Upper lobe of left lung (tissue), 6 donors: ENCODE results near the gene PDGFA. TPM values are rescaled to one million over a fixed set of nuclear protein-coding genes. Genes with fewer than 3 reads are reported as not detected.

Source experiments
- ATAC-seq, 2 donors: fragments of 200-7000 bp; cut with Tn5 transposase; one replicate each; pipeline ENCODE4 v1.9.1; 2022; ENCODE audit warnings: mild to moderate bottlenecking in 2 of 2, moderate library complexity in 2 of 2; ENCODE audit not compliant: low FRiP score in 2 of 2
- DNase-seq, 2 donors: peaks; one replicate each; pipeline ENCODE4 v3.0.0-alpha.2; 2019 to 2020
- H3K27ac ChIP-seq, 4 donors: fragments of 200-600 bp; sonication (generic); one replicate each; pipeline ENCODE4 v1.5.1; 2016 to 2019
- H3K27me3 ChIP-seq, 4 donors: fragments of 200-600 bp; sonication (generic); one replicate each; pipeline ENCODE4 v1.5.1; 2017 to 2019
- H3K36me3 ChIP-seq, 4 donors: fragments of 200-600 bp; sonication (generic); one replicate each; pipeline ENCODE4 v1.5.1; 2016 to 2019
- H3K4me1 ChIP-seq, 4 donors: fragments of 200-600 bp; sonication (generic); one replicate each; pipeline ENCODE4 v1.5.1; 2018 to 2019
- H3K4me3 ChIP-seq, 4 donors: fragments of 200-600 bp; sonication (generic); one replicate each; pipeline ENCODE4 v1.5.1; 2017 to 2019; ENCODE audit warnings: mild to moderate bottlenecking in 2 of 4, moderate library complexity in 1 of 4
- H3K9me3 ChIP-seq, 4 donors: fragments of 200-600 bp; sonication (generic); one replicate each; pipeline ENCODE4 v1.5.1; 2018 to 2019
- CTCF ChIP-seq, 6 experiments: fragments of 450-650 bp in 4 of 6; fragments of 200-600 bp in 2 of 6; sonication (generic) in 2 of 6; IDR thresholded peaks; one replicate each; pipeline ENCODE4 v1.5.1; 2016 to 2019; ENCODE audit warnings: antibody characterized with exemption in 6 of 6
- EP300 ChIP-seq, 4 donors: sonication (generic); formaldehyde crosslinking; IDR thresholded peaks; one replicate each; pipeline ENCODE4 v1.5.1; 2017; ENCODE audit warnings: antibody characterized with exemption in 4 of 4, control low read depth in 2 of 4
- POLR2A ChIP-seq, 4 donors: fragments of 450-650 bp; IDR thresholded peaks; one replicate each; pipeline ENCODE4 v1.5.1; 2016 to 2017; ENCODE audit warnings: antibody characterized with exemption in 4 of 4, mild to moderate bottlenecking in 2 of 4
- POLR2AphosphoS5 ChIP-seq, 2 donors: sonication (generic); formaldehyde crosslinking; IDR thresholded peaks; one replicate each; pipeline ENCODE4 v1.5.1; 2017; ENCODE audit warnings: antibody characterized with exemption in 2 of 2
- WGBS, 2 donors: methylation state at CpG; one replicate each; pipeline ENCODE4 v1.1.5; 2017 to 2018; 5-methylcytosine and 5-hydroxymethylcytosine counted together
- total RNA-seq, 6 donors: library from RNA; depleted of rRNA in 4 of 6; stranded (reverse); fragments of >200 nt in 4 of 6; gene quantifications; one replicate each; pipeline versions ENCODE4 v1.1.0 to v1.2.1, GENCODE V29; 2016 to 2021
- donor health status: DM: no; HTN: no; CAD: no; lungs with moderate emphysema.
- donor health status: DM: no; HTN: yes; CAD: no; lungs with severe emphysema.

Gene PDGFA
- total RNA-seq, 6 donors from 2014 or later = 23.0 to 73.3 (median 44.6) TPM

GRCh38 chr7:494259-494687, 25.4 kb downstream of the PDGFA start:
- peaks cover 0 to 20% (median 9%) of the 10 kb centered on the region in 4 donors for H3K36me3 ChIP-seq
- peak in 1 of 2 donors; percentile 80 for DNase-seq
- H3K4me3 ChIP-seq = no peak overlapping the region
- H3K27ac ChIP-seq = no peak overlapping the region
- H3K27me3 ChIP-seq = no peaks in the 10 kb centered on the region
- 83 to 89% methylated on average over 14 to 21 of the region's 31 CpGs for WGBS, 2 donors
- TF ChIP-seq POLR2AphosphoS5 (IDR thresholded peaks at IDR 0.05) = no peak
- no peak for TF ChIP-seq EP300 (IDR thresholded peaks at IDR 0.05)
- TF ChIP-seq POLR2A (IDR thresholded peaks at IDR 0.05) = no peak
- no peak for TF ChIP-seq CTCF (IDR thresholded peaks at IDR 0.05)
- ATAC-seq = peak; percentile 28 to 30
- H3K4me1 ChIP-seq = no peaks in the 10 kb centered on the region
- H3K9me3 ChIP-seq = no peaks in the 10 kb centered on the region

- no peaks in the 10 kb centered on the region for H3K27me3 ChIP-seq
- H3K4me3 ChIP-seq = no peak overlapping the region
- H3K9me3 ChIP-seq = no peaks in the 10 kb centered on the region
- WGBS, 2 donors = 90 to 93% methylated on average over 14 to 28 of the region's 55 CpGs
- H3K27ac ChIP-seq = no peak overlapping the region
- no peak for ATAC-seq
- peaks cover 0 to 17% (median 8%) of the 10 kb centered on the region in 4 donors for H3K36me3 ChIP-seq
- peak in 1 of 2 donors; percentile 78 for DNase-seq
- no peaks in the 10 kb centered on the region for H3K4me1 ChIP-seq
- TF ChIP-seq POLR2A (IDR thresholded peaks at IDR 0.05) (no peak), EP300 (IDR thresholded peaks at IDR 0.05) (no peak), POLR2AphosphoS5 (IDR thresholded peaks at IDR 0.05) (no peak), CTCF (IDR thresholded peaks at IDR 0.05) (no peak)
Observed at GRCh38 chr7:493661-494251, 25.9 kb downstream of the PDGFA start.

GRCh38 chr7:492714-493065, 27.0 kb downstream of the PDGFA start:
- Histone ChIP-seq H3K27ac (no peak overlapping the region), H3K36me3 (peaks cover 0 to 15% (median 6%) of the 10 kb centered on the region in 4 donors), H3K27me3 (no peaks in the 10 kb centered on the region), H3K9me3 (no peaks in the 10 kb centered on the region), H3K4me1 (no peaks in the 10 kb centered on the region), H3K4me3 (no peak overlapping the region)
- DNase-seq = peak in 1 of 2 donors; percentile 52
- TF ChIP-seq CTCF (IDR thresholded peaks at IDR 0.05) (no peak), POLR2A (IDR thresholded peaks at IDR 0.05) (no peak), EP300 (IDR thresholded peaks at IDR 0.05) (no peak)
- WGBS, 2 donors = 93 to 95% methylated on average over 7 to 8 of the region's 8 CpGs
- no peak for ATAC-seq

- Histone ChIP-seq H3K9me3 (no peaks in the 10 kb centered on the region), H3K27me3 (no peaks in the 10 kb centered on the region), H3K4me1 (no peaks in the 10 kb centered on the region), H3K4me3 (no peak overlapping the region), H3K27ac (no peak overlapping the region), H3K36me3 (peaks cover 0 to 12% (median 4%) of the 10 kb centered on the region in 4 donors)
- WGBS, 2 donors = 89 to 96% methylated on average over 8 to 15 of the region's 15 CpGs
- ATAC-seq = peak in 1 of 2 donors; percentile 8
- peak in 1 of 2 donors; percentile 44 for DNase-seq
- TF ChIP-seq POLR2AphosphoS5 (IDR thresholded peaks at IDR 0.05) (no peak), POLR2A (IDR thresholded peaks at IDR 0.05) (no peak)
Observed at GRCh38 chr7:491958-492713, 27.5 kb downstream of the PDGFA start.

- ATAC-seq (no peak), DNase-seq (peak in 1 of 2 donors; percentile 70)
- H3K4me3 ChIP-seq = no peak overlapping the region
- H3K36me3 ChIP-seq = peaks cover 0 to 5% (median under 1%) of the 10 kb centered on the region in 4 donors
- TF ChIP-seq CTCF (IDR thresholded peaks at IDR 0.05) (no peak), POLR2AphosphoS5 (IDR thresholded peaks at IDR 0.05) (no peak), POLR2A (IDR thresholded peaks at IDR 0.05) (no peak), EP300 (IDR thresholded peaks at IDR 0.05) (no peak)
- no peaks in the 10 kb centered on the region for H3K4me1 ChIP-seq
- no peak overlapping the region for H3K27ac ChIP-seq
- no peaks in the 10 kb centered on the region for H3K9me3 ChIP-seq
- 86 to 88% methylated on average over 8 to 22 of the region's 22 CpGs for WGBS, 2 donors
- no peaks in the 10 kb centered on the region for H3K27me3 ChIP-seq
Observed at GRCh38 chr7:491292-491957, 28.2 kb downstream of the PDGFA start.
